Transverse colon (tissue), 4 donors: ENCODE results near the gene SLC34A1. TPM values are rescaled to one million over a fixed set of nuclear protein-coding genes. Genes with fewer than 3 reads are reported as not detected.

Source experiments
- DNase-seq: peaks from one replicate; pipeline ENCODE4 v3.0.0-alpha.2; 2019
- H3K27ac ChIP-seq, 4 donors: fragments of 200-600 bp; sonication (generic); 2 replicates each; pipeline ENCODE4 v1.5.1; 2016 to 2018; ENCODE audit warnings: inconsistent platforms in 4 of 4
- H3K27me3 ChIP-seq: fragments of 200-600 bp; sonication (generic); 2 replicates; pipeline ENCODE4 v1.5.1; 2017; ENCODE audit warnings: inconsistent platforms
- H3K36me3 ChIP-seq, 4 donors: fragments of 200-600 bp; sonication (generic); 2 replicates each; pipeline ENCODE4 v1.5.1; 2017 to 2019; ENCODE audit warnings: inconsistent platforms in 4 of 4
- H3K4me1 ChIP-seq, 4 donors: fragments of 200-600 bp; sonication (generic); 2 replicates each; pipeline ENCODE4 v1.5.1; 2017 to 2020; ENCODE audit warnings: inconsistent platforms in 4 of 4
- H3K4me3 ChIP-seq, 4 donors: fragments of 200-600 bp; sonication (generic); 1 replicate in 1 of 4; 2 replicates in 3 of 4; pipeline versions ENCODE4 v1.5.1 to v1.6.1; 2017 to 2019; ENCODE audit warnings: inconsistent platforms in 4 of 4
- H3K9me3 ChIP-seq, 2 donors: fragments of 200-600 bp; sonication (generic); 2 replicates each; pipeline ENCODE4 v1.5.1; 2017 to 2019; ENCODE audit warnings: inconsistent platforms in 2 of 2
- CTCF ChIP-seq, 5 experiments: fragments of 200-600 bp in 3 of 5; fragments of 450-650 bp in 2 of 5; sonication (generic) in 3 of 5; IDR thresholded peaks; 1 replicate in 2 of 5; 2 replicates in 3 of 5; pipeline ENCODE4 v1.5.1; 2016 to 2017; ENCODE audit warnings: antibody characterized with exemption in 5 of 5, inconsistent platforms in 3 of 5, mild to moderate bottlenecking in 2 of 5, moderate library complexity in 1 of 5
- EP300 ChIP-seq: sonication (generic); formaldehyde crosslinking; IDR thresholded peaks from one replicate; pipeline ENCODE4 v1.6.1; 2017; ENCODE audit warnings: antibody characterized with exemption, low read depth
- POLR2A ChIP-seq: fragments of 450-650 bp; IDR thresholded peaks from one replicate; pipeline ENCODE4 v1.6.1; 2016; ENCODE audit warnings: antibody characterized with exemption, mild to moderate bottlenecking, moderate library complexity
- POLR2AphosphoS5 ChIP-seq, 3 donors: sonication (generic); formaldehyde crosslinking; IDR thresholded peaks; one replicate each; pipeline ENCODE4 v1.6.1; 2016; ENCODE audit warnings: antibody characterized with exemption in 3 of 3
- WGBS, 2 donors: methylation state at CpG; one replicate each; pipeline ENCODE4 v1.1.5; 2018; ENCODE audit warnings: low coverage in 1 of 2; 5-methylcytosine and 5-hydroxymethylcytosine counted together
- in situ Hi-C, 4 donors: fragments of 200-750 bp; cut with MboI; loops; one replicate each; pipeline versions ENCODE4 v1.15.0 to v1.15.1; 2017; ENCODE audit warnings: low sequenced_read_pairs in 3 of 4, low pct_ligation_motif_present in 1 of 4, low pct_unique_long_range_greater_than_20kb in 1 of 4
- intact Hi-C: fragments of 100-400 bp; cut with DNase I; formaldehyde crosslinking; loops from one replicate; pipeline ENCODE4 v1.15.1; 2023; ENCODE audit warnings: low total_unique reads
- total RNA-seq, 4 donors: library from RNA; depleted of rRNA; stranded (reverse); fragments of >200 nt; gene quantifications; one replicate each; pipeline ENCODE4 v1.1.0, GENCODE V29; 2016

SLC34A1 gene
- total RNA-seq, 4 donors from 2014 or later, result 0.55 TPM; not detected in 3

DNA sequence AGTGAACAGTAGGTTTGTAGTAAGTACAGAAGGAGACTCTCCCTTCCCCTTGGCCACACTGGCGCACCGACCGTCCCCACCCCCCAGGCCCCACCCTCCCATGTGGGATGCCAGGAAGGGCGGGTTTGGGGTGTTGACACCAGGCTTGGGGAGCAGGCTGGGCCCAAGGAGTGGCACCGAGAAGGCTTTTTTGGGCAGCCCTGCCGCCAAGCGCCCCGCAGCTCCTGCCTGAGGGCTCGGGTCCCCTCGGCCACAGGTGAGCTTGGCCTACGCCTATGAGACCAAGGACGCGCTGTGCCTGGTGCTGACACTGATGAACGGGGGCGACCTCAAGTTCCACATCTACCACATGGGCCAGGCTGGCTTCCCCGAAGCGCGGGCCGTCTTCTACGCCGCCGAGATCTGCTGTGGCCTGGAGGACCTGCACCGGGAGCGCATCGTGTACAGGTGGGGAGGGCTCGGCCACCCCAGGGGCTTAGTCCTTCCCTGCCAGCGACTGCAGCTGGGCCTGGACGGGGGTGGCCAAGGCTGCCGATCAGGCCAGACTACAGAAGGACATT lies 49.5 kb downstream of the SLC34A1 start:
- in situ Hi-C loops, result no loop called here

GRCh38 chr5:177434437-177434836 lies 50.2 kb downstream of the SLC34A1 start:
- WGBS, 2 donors, result 95% methylated on average over 7 of the region's 8 CpGs; no CpG with 5 or more reads in 1 of the 2 donors
- intact Hi-C loops (no loop called here), in situ Hi-C loops (no loop called here)
- H3K27ac ChIP-seq, result no peak overlapping the region
- H3K4me3 ChIP-seq, result no peak overlapping the region
- TF ChIP-seq CTCF (IDR thresholded peaks at IDR 0.05), result no peak
- no peak for TF ChIP-seq EP300
- no peak for TF ChIP-seq POLR2AphosphoS5 (IDR thresholded peaks at IDR 0.05)
- no peak for TF ChIP-seq POLR2A
- H3K4me1 ChIP-seq, result peaks cover 13 to 20% (median 17%) of the 10 kb centered on the region in 4 donors
- H3K36me3 ChIP-seq, result peaks cover 0 to 41% (median 25%) of the 10 kb centered on the region in 4 donors
- H3K27me3 ChIP-seq, result no peaks in the 10 kb centered on the region
- no peak for DNase-seq
- H3K9me3 ChIP-seq, result no peaks in the 10 kb centered on the region

More for the DNA sequence above, 49.5 kb downstream of the SLC34A1 start:
- H3K36me3 ChIP-seq, result peaks cover 0 to 41% (median 25%) of the 10 kb centered on the region in 4 donors
- no peak for DNase-seq
- no peak overlapping the region for H3K4me3 ChIP-seq
- H3K27ac ChIP-seq, result no peak overlapping the region
- no peaks in the 10 kb centered on the region for H3K27me3 ChIP-seq
- intact Hi-C loops, result no loop called here
- no peaks in the 10 kb centered on the region for H3K9me3 ChIP-seq
- TF ChIP-seq CTCF (IDR thresholded peaks at IDR 0.05) (no peak), EP300 (no peak), POLR2A (no peak), POLR2AphosphoS5 (IDR thresholded peaks at IDR 0.05) (no peak)
- WGBS, 2 donors, result 93% methylated on average over 29 of the region's 29 CpGs; no CpG with 5 or more reads in 1 of the 2 donors
- peaks cover 13 to 21% (median 18%) of the 10 kb centered on the region in 4 donors for H3K4me1 ChIP-seq

- no peak for DNase-seq
- WGBS, 2 donors, result 91 to 100% methylated on average over 1 to 19 of the region's 20 CpGs
- H3K27me3 ChIP-seq, result no peaks in the 10 kb centered on the region
- peaks cover 0 to 41% (median 25%) of the 10 kb centered on the region in 4 donors for H3K36me3 ChIP-seq
- peaks cover 13 to 15% (median 14%) of the 10 kb centered on the region in 4 donors for H3K4me1 ChIP-seq
- no peaks in the 10 kb centered on the region for H3K9me3 ChIP-seq
- H3K4me3 ChIP-seq, result no peak overlapping the region
- H3K27ac ChIP-seq, result no peak overlapping the region
- no peak for TF ChIP-seq POLR2A
- TF ChIP-seq EP300, result no peak
- no peak for TF ChIP-seq CTCF (IDR thresholded peaks at IDR 0.05)
- in situ Hi-C loops, result no loop called here
- intact Hi-C loops, result no loop called here
Observed at GRCh38 chr5:177434942-177435738, 50.9 kb downstream of the SLC34A1 start.

GRCh38 chr5:177435847-177436536 lies 51.8 kb downstream of the SLC34A1 start:
- no peak for DNase-seq
- intact Hi-C loops (no loop called here), in situ Hi-C loops (no loop called here)
- 95% methylated on average over 37 of the region's 37 CpGs; no CpG with 5 or more reads in 1 of the 2 donors for WGBS, 2 donors
- Histone ChIP-seq H3K4me3 (no peak overlapping the region), H3K27ac (no peak overlapping the region), H3K36me3 (peaks cover 0 to 46% (median 27%) of the 10 kb centered on the region in 4 donors), H3K9me3 (no peaks in the 10 kb centered on the region), H3K4me1 (peaks cover 6 to 8% (median 7%) of the 10 kb centered on the region in 4 donors), H3K27me3 (no peaks in the 10 kb centered on the region)
- TF ChIP-seq CTCF (IDR thresholded peaks at IDR 0.05) (no peak), POLR2AphosphoS5 (IDR thresholded peaks at IDR 0.05) (no peak), EP300 (no peak), POLR2A (no peak)
